Measurements from ENCODE around the gene GPHA2. TPM values are rescaled to one million over a fixed set of nuclear protein-coding genes. Genes with fewer than 3 reads are reported as not detected.
"Not testable (repeated sequence)": the region's sequence is repeated elsewhere in the genome, so short reads cannot be mapped to it uniquely, and the experiment has no call there.

The GPHA2 gene
- total RNA-seq, result not detected
- long read RNA-seq, result 0 reads

- intact Hi-C loops (cut with DNase I), result loop anchor here in 1 of 2 donors (10.0 kb wide), 1 partner anchor 69 kb away; no protein-coding TSS in a partner anchor
- ATAC-seq, result peak in 1 of 2 donors; percentile 31
- DNase-seq, result no peak
Measured at GRCh38 chr11:64935359-64936081, at the start of gene GPHA2. Gene GPHA2, minus strand, starts transcription at chr11:64935893. Its CDS starts 433 bp downstream, at chr11:64935460.

- ATAC-seq; DNase-seq; intact Hi-C loops (cut with DNase I): not testable (repeated sequence)
Measured at GRCh38 chr11:64983339-64983738, 47.6 kb upstream of the GPHA2 start.

GRCh38 chr11:64976651-64977050 lies 41.0 kb upstream of the GPHA2 start:
- intact Hi-C loops (cut with DNase I), result no loop called here

GRCh38 chr11:64974124-64974523 lies 38.4 kb upstream of the GPHA2 start:
- no peak for ATAC-seq
- DNase-seq, result no peak
- intact Hi-C loops (cut with DNase I), result no loop called here

More at GRCh38 chr11:64976651-64977050, 41.0 kb upstream of the GPHA2 start:
- no peak for ATAC-seq
- no peak for DNase-seq

- DNase-seq (peak; percentile 90), ATAC-seq (peak; percentile 84 to 87)
- intact Hi-C loops (cut with DNase I), result no loop called here
Measured at GRCh38 chr11:64971421-64972233, 35.9 kb upstream of the GPHA2 start, which contains the start of gene MAJIN. Gene MAJIN, minus strand, starts transcription at chr11:64972108. Its CDS starts 12,703 bp downstream, at chr11:64959405.

- DNase-seq (no peak), ATAC-seq (peak in 1 of 2 donors; percentile 42)
- intact Hi-C loops (cut with DNase I), result no loop called here
Measured at GRCh38 chr11:64970731-64971151, 35.0 kb upstream of the GPHA2 start.

- no peak for DNase-seq
- no peak for ATAC-seq
- intact Hi-C loops (cut with DNase I), result no loop called here
Measured at GRCh38 chr11:64969209-64969608, 33.5 kb upstream of the GPHA2 start.

- ATAC-seq, result no peak
- intact Hi-C loops (cut with DNase I), result no loop called here
- DNase-seq, result no peak
Measured at GRCh38 chr11:64967375-64967774, 31.7 kb upstream of the GPHA2 start.

GRCh38 chr11:64963072-64963631 lies 27.5 kb upstream of the GPHA2 start:
- ATAC-seq (no peak), DNase-seq (no peak)
- intact Hi-C loops (cut with DNase I), result no loop called here

- intact Hi-C loops (cut with DNase I), result no loop called here
- ATAC-seq, result no peak
- no peak for DNase-seq
Measured at GRCh38 chr11:64960719-64961118, 25.0 kb upstream of the GPHA2 start.

- no peak for DNase-seq
- intact Hi-C loops (cut with DNase I), result no loop called here
- no peak for ATAC-seq
Measured at GRCh38 chr11:64959498-64959897, 23.8 kb upstream of the GPHA2 start.

GRCh38 chr11:64954201-64954600 lies 18.5 kb upstream of the GPHA2 start:
- DNase-seq, result no peak
- ATAC-seq, result no peak
- intact Hi-C loops (cut with DNase I), result no loop called here

- no peak for DNase-seq
- intact Hi-C loops (cut with DNase I), result no loop called here
Measured at GRCh38 chr11:64951529-64951928, 15.8 kb upstream of the GPHA2 start.

GRCh38 chr11:64947208-64947814 lies 11.6 kb upstream of the GPHA2 start:
- DNase-seq (no peak), ATAC-seq (peak in 1 of 2 donors; percentile 38)
- intact Hi-C loops (cut with DNase I), result no loop called here

More at GRCh38 chr11:64951529-64951928, 15.8 kb upstream of the GPHA2 start:
- ATAC-seq, result no peak

- intact Hi-C loops (cut with DNase I), result loop anchor here in 1 of 2 donors (10.0 kb wide), 1 partner anchor 68 kb away; no protein-coding TSS in a partner anchor
- DNase-seq (no peak), ATAC-seq (no peak)
Measured at GRCh38 chr11:64936539-64936938, 846 bp upstream of the GPHA2 start.

GRCh38 chr11:64934682-64935358 lies 873 bp downstream of the GPHA2 start:
- DNase-seq (no peak), ATAC-seq (peak in 1 of 2 donors; percentile 11)
- intact Hi-C loops (cut with DNase I), result loop anchor here in 1 of 2 donors (10.0 kb wide), 1 partner anchor 70 kb away; no protein-coding TSS in a partner anchor

- DNase-seq, result no peak
- no peak for ATAC-seq
- intact Hi-C loops (cut with DNase I), result loop anchor here in 1 of 2 donors (10.0 kb wide), 1 partner anchor 71 kb away; no protein-coding TSS in a partner anchor
Measured at GRCh38 chr11:64933935-64934681, 1.6 kb downstream of the GPHA2 start.
